K562 (cell line): ENCODE data around the gene MTSS2.

Source experiments
- CBX1 ChIP-seq: sonication (generic); IDR thresholded peaks from 2 replicates; pipeline ENCODE4 v1.6.1; 2016; ENCODE audit warnings: antibody characterized with exemption, low read depth, mild to moderate bottlenecking
- EZH2 ChIP-seq: IDR thresholded peaks from 2 replicates; pipeline ENCODE4 v1.6.1; 2012; ENCODE audit warnings: low read depth, mild to moderate bottlenecking, inconsistent platforms, low read length, borderline replicate concordance
- NCOA1 ChIP-seq: fragments of 450-650 bp; IDR thresholded peaks from 2 replicates; pipeline ENCODE4 v1.6.1; 2016; ENCODE audit warnings: low read depth
- SIRT6 ChIP-seq: IDR thresholded peaks from one replicate; pipeline ENCODE4 v1.6.1; 2012; ENCODE audit warnings: low read depth, mild to moderate bottlenecking, control low read depth, inconsistent platforms, low read length, moderate library complexity
- ZNF668 ChIP-seq: fragments of 250-450 bp; sonication (Bioruptor Pico); IDR thresholded peaks from 2 replicates; pipeline ENCODE4 v1.8.0; 2022; ENCODE audit warnings: mild to moderate bottlenecking, inconsistent platforms
- ZNF707 ChIP-seq: fragments of 250-450 bp; sonication (Bioruptor Pico); conservative IDR thresholded peaks from 2 replicates; pipeline ENCODE4 v1.8.0; 2022; ENCODE audit warnings: inconsistent platforms, mild to moderate bottlenecking, moderate library complexity
- TF ChIP-seq, protein P1 (sequence below), 2 experiments: fragments of 150-350 bp in 1 of 2; IDR thresholded peaks; 2 replicates each; pipeline ENCODE4 v1.6.1; 2012 to 2016; ENCODE audit warnings: low read depth in 2 of 2, low read length in 2 of 2, mild to moderate bottlenecking in 1 of 2, moderate library complexity in 1 of 2

DNA sequence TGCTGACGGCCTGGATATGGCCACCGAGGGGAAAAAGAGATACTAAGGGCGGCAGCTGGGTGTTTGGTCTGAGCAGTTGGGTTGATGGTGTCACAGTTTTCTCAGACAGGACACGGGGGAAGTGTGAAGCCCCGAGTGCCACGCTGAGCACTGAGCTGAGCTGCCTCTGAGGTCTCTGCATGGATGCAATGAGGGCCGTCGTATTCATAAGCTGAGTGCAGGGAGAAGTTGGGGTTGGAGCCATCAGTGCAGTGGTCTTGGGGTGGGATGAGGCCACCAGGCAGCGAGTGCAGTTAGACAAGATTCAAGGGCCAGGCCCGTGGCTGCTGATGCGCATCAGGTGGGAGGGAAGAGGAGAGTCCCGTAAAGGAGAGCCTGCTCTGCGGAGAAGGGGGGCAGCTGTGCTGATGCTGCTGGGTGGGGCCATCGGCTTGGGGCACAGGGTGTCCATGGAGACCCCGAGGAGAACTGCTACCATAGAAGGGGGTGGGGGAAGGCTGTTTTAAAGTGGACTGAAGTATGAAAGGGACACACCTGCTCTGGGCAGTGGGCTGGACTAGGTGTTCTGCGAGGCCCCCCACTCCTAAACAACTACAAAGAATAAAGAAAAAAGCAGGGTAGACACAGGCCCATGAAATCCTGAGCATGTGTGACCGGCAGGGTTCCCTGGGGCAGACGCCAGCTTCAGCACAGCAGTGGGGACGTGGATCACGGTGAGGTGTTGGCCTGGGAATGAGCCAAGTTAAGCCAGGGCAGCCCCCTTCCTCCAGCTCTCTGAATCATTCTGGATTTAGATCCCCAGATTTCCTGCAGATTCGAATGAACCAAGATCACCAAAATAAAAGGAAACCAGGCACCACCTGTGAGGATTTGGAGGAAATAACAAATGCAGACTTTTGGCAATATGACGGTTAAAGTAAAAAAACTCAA is 19.8 kb downstream of the MTSS2 start:
- TF ChIP-seq, protein P1, sequence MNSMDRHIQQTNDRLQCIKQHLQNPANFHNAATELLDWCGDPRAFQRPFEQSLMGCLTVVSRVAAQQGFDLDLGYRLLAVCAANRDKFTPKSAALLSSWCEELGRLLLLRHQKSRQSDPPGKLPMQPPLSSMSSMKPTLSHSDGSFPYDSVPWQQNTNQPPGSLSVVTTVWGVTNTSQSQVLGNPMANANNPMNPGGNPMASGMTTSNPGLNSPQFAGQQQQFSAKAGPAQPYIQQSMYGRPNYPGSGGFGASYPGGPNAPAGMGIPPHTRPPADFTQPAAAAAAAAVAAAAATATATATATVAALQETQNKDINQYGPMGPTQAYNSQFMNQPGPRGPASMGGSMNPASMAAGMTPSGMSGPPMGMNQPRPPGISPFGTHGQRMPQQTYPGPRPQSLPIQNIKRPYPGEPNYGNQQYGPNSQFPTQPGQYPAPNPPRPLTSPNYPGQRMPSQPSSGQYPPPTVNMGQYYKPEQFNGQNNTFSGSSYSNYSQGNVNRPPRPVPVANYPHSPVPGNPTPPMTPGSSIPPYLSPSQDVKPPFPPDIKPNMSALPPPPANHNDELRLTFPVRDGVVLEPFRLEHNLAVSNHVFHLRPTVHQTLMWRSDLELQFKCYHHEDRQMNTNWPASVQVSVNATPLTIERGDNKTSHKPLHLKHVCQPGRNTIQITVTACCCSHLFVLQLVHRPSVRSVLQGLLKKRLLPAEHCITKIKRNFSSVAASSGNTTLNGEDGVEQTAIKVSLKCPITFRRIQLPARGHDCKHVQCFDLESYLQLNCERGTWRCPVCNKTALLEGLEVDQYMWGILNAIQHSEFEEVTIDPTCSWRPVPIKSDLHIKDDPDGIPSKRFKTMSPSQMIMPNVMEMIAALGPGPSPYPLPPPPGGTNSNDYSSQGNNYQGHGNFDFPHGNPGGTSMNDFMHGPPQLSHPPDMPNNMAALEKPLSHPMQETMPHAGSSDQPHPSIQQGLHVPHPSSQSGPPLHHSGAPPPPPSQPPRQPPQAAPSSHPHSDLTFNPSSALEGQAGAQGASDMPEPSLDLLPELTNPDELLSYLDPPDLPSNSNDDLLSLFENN (IDR thresholded peaks at IDR 0.05; ENCODE audit: low read depth in 2 of 2, low read length in 2 of 2) = no peak
- TF ChIP-seq SIRT6 = no peak
- TF ChIP-seq ZNF707 (CRISPR knock-in tag) = no peak
- no peak for TF ChIP-seq NCOA1
- no peak for TF ChIP-seq CBX1
- TF ChIP-seq EZH2 = no peak
- no peak for TF ChIP-seq ZNF668 (CRISPR knock-in tag)
